Measurements from ENCODE around the gene NDRG2.
A peak's percentile ranks its signal among the peaks of the same experiment; 100 is the strongest.

The NDRG2 gene

DNA sequence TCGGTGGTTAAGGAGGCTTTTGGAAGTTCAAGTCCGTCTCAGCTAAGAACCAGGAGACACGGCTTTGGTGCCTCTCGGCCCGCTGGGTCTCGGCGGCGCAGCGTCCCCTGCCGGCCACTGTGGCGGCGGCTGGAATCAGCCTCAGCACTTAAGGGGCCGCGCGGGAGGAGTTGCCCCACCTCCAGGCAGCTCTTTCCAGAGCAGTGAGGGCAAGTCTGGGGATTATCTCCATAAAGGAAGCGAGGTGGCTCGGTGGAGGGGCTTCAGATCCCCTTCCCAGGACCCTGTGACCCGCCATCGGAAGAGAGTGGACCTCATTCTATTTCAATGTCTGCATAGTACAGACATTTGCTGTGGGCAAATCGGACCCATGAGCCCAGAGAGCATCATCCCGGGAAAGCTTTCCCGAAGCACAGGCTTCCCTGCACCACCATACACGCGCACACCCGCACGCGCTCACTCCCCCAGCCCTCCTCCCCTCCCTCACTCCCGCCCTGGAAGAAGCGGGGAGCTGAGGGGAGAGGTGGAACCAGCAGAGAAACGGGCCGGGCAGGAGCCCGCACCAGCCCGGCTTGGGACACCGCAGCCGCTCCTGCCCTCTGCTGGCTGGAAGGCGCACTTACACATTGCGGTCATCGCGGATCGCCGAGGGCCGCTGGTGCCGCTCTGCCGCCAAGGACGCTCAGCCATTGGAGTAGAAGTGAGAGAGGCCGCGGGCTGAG, 53.7 kb downstream of the NDRG2 start (continued):
- TF ChIP-seq, protein P1, sequence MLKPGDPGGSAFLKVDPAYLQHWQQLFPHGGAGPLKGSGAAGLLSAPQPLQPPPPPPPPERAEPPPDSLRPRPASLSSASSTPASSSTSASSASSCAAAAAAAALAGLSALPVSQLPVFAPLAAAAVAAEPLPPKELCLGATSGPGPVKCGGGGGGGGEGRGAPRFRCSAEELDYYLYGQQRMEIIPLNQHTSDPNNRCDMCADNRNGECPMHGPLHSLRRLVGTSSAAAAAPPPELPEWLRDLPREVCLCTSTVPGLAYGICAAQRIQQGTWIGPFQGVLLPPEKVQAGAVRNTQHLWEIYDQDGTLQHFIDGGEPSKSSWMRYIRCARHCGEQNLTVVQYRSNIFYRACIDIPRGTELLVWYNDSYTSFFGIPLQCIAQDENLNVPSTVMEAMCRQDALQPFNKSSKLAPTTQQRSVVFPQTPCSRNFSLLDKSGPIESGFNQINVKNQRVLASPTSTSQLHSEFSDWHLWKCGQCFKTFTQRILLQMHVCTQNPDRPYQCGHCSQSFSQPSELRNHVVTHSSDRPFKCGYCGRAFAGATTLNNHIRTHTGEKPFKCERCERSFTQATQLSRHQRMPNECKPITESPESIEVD (tag by site-specific recombination; IDR thresholded peaks at IDR 0.05): no peak
- TF ChIP-seq ZNF785 (tag by site-specific recombination; IDR thresholded peaks at IDR 0.05) (peak; percentile 13; the same call in 1 of the 2 replicates), ZNF76 (tag by site-specific recombination; IDR thresholded peaks at IDR 0.05; ENCODE audit: borderline replicate concordance, low read depth) (peak; percentile 57; the same call in 1 of the 2 replicates), SP2 (tag by site-specific recombination; IDR thresholded peaks at IDR 0.05) (peak; percentile 65), ZNF302 (tag by site-specific recombination; IDR thresholded peaks at IDR 0.05; ENCODE audit: low read depth) (no peak), OSR2 (tag by site-specific recombination; IDR thresholded peaks at IDR 0.05) (no peak), ZNF311 (tag by site-specific recombination; IDR thresholded peaks at IDR 0.05; ENCODE audit: borderline replicate concordance) (no peak), ZNF10 (tag by site-specific recombination; IDR thresholded peaks at IDR 0.05) (0 out of 2 replicates have a peak, but pooled peaks have one; percentile 30), ZNF701 (tag by site-specific recombination; IDR thresholded peaks at IDR 0.05) (no peak), KLF8 (tag by site-specific recombination; IDR thresholded peaks at IDR 0.05) (peak; percentile 70), GFI1B (tag by site-specific recombination; IDR thresholded peaks at IDR 0.05) (no peak), ZNF660 (tag by site-specific recombination; IDR thresholded peaks at IDR 0.05) (0 out of 2 replicates have a peak, but pooled peaks have one; percentile 25), ZNF521 (tag by site-specific recombination; IDR thresholded peaks at IDR 0.05) (no peak), ZSCAN30 (tag by site-specific recombination; IDR thresholded peaks at IDR 0.05) (peak; percentile 94), ZNF175 (tag by site-specific recombination; IDR thresholded peaks at IDR 0.05) (no peak), ZNF394 (tag by site-specific recombination; IDR thresholded peaks at IDR 0.05; ENCODE audit: borderline replicate concordance) (peak; percentile 49; the same call in 1 of the 2 replicates)
- TF ChIP-seq, protein P2, sequence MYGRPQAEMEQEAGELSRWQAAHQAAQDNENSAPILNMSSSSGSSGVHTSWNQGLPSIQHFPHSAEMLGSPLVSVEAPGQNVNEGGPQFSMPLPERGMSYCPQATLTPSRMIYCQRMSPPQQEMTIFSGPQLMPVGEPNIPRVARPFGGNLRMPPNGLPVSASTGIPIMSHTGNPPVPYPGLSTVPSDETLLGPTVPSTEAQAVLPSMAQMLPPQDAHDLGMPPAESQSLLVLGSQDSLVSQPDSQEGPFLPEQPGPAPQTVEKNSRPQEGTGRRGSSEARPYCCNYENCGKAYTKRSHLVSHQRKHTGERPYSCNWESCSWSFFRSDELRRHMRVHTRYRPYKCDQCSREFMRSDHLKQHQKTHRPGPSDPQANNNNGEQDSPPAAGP (tag by site-specific recombination; IDR thresholded peaks at IDR 0.05): peak; percentile 58
- TF ChIP-seq, protein P3, sequence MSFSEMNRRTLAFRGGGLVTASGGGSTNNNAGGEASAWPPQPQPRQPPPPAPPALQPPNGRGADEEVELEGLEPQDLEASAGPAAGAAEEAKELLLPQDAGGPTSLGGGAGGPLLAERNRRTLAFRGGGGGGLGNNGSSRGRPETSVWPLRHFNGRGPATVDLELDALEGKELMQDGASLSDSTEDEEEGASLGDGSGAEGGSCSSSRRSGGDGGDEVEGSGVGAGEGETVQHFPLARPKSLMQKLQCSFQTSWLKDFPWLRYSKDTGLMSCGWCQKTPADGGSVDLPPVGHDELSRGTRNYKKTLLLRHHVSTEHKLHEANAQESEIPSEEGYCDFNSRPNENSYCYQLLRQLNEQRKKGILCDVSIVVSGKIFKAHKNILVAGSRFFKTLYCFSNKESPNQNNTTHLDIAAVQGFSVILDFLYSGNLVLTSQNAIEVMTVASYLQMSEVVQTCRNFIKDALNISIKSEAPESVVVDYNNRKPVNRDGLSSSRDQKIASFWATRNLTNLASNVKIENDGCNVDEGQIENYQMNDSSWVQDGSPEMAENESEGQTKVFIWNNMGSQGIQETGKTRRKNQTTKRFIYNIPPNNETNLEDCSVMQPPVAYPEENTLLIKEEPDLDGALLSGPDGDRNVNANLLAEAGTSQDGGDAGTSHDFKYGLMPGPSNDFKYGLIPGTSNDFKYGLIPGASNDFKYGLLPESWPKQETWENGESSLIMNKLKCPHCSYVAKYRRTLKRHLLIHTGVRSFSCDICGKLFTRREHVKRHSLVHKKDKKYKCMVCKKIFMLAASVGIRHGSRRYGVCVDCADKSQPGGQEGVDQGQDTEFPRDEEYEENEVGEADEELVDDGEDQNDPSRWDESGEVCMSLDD (tag by site-specific recombination; IDR thresholded peaks at IDR 0.05): peak; percentile 78
- TF ChIP-seq, protein P4, sequence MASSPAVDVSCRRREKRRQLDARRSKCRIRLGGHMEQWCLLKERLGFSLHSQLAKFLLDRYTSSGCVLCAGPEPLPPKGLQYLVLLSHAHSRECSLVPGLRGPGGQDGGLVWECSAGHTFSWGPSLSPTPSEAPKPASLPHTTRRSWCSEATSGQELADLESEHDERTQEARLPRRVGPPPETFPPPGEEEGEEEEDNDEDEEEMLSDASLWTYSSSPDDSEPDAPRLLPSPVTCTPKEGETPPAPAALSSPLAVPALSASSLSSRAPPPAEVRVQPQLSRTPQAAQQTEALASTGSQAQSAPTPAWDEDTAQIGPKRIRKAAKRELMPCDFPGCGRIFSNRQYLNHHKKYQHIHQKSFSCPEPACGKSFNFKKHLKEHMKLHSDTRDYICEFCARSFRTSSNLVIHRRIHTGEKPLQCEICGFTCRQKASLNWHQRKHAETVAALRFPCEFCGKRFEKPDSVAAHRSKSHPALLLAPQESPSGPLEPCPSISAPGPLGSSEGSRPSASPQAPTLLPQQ (tag by site-specific recombination; IDR thresholded peaks at IDR 0.05): peak; percentile 45
- TF ChIP-seq, protein P5, sequence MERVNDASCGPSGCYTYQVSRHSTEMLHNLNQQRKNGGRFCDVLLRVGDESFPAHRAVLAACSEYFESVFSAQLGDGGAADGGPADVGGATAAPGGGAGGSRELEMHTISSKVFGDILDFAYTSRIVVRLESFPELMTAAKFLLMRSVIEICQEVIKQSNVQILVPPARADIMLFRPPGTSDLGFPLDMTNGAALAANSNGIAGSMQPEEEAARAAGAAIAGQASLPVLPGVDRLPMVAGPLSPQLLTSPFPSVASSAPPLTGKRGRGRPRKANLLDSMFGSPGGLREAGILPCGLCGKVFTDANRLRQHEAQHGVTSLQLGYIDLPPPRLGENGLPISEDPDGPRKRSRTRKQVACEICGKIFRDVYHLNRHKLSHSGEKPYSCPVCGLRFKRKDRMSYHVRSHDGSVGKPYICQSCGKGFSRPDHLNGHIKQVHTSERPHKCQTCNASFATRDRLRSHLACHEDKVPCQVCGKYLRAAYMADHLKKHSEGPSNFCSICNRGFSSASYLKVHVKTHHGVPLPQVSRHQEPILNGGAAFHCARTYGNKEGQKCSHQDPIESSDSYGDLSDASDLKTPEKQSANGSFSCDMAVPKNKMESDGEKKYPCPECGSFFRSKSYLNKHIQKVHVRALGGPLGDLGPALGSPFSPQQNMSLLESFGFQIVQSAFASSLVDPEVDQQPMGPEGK (tag by site-specific recombination; IDR thresholded peaks at IDR 0.05): peak; percentile 86
- TF ChIP-seq, protein P6, sequence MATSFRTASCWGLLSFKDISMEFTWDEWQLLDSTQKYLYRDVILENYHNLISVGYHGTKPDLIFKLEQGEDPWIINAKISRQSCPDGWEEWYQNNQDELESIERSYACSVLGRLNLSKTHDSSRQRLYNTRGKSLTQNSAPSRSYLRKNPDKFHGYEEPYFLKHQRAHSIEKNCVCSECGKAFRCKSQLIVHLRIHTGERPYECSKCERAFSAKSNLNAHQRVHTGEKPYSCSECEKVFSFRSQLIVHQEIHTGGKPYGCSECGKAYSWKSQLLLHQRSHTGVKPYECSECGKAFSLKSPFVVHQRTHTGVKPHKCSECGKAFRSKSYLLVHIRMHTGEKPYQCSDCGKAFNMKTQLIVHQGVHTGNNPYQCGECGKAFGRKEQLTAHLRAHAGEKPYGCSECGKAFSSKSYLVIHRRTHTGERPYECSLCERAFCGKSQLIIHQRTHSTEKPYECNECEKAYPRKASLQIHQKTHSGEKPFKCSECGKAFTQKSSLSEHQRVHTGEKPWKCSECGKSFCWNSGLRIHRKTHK (tag by site-specific recombination; IDR thresholded peaks at IDR 0.05): no peak
- TF ChIP-seq, protein P7, sequence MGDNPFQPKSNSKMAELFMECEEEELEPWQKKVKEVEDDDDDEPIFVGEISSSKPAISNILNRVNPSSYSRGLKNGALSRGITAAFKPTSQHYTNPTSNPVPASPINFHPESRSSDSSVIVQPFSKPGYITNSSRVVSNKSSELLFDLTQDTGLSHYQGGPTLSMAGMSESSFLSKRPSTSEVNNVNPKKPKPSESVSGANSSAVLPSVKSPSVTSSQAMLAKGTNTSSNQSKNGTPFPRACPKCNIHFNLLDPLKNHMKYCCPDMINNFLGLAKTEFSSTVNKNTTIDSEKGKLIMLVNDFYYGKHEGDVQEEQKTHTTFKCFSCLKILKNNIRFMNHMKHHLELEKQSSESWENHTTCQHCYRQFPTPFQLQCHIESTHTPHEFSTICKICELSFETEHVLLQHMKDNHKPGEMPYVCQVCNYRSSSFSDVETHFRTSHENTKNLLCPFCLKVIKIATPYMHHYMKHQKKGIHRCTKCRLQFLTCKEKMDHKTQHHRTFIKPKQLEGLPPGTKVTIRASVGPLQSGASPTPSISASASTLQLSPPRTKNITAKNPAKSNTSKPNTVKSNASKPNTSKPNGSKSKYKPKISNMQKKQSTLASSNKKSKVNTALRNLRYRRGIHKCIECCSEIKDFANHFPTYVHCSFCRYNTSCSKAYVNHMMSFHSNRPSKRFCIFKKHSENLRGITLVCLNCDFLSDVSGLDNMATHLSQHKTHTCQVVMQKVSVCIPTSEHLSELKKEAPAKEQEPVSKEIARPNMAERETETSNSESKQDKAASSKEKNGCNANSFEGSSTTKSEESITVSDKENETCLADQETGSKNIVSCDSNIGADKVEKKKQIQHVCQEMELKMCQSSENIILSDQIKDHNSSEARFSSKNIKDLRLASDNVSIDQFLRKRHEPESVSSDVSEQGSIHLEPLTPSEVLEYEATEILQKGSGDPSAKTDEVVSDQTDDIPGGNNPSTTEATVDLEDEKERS (tag by site-specific recombination; IDR thresholded peaks at IDR 0.05): no peak
